AG20443 (cell line): ENCODE results near the gene TRAPPC12.

Experiments used
- DNase-seq: peaks from one replicate; pipeline ENCODE4 v3.0.0; 2012; ENCODE audit warnings: low spot score, mixed read lengths

TRAPPC12 gene

GRCh38 chr2:3468296-3468988 lies 88.9 kb downstream of the TRAPPC12 start:
- DNase-seq: no peak

- DNase-seq: no peak
Measured at GRCh38 chr2:3469486-3469885, 90.0 kb downstream of the TRAPPC12 start.

GRCh38 chr2:3470166-3470651 lies 90.7 kb downstream of the TRAPPC12 start:
- peak; percentile 91 for DNase-seq

GRCh38 chr2:3470856-3471737 lies 91.6 kb downstream of the TRAPPC12 start:
- DNase-seq: no peak

- no peak for DNase-seq
Measured at GRCh38 chr2:3472296-3472695, 92.8 kb downstream of the TRAPPC12 start.

- no peak for DNase-seq
Measured at GRCh38 chr2:3472966-3473365, 93.5 kb downstream of the TRAPPC12 start.

GRCh38 chr2:3475771-3476170 lies 96.3 kb downstream of the TRAPPC12 start:
- no peak for DNase-seq

- no peak for DNase-seq
Measured at GRCh38 chr2:3476321-3476984, 97.0 kb downstream of the TRAPPC12 start.

- DNase-seq: no peak
Measured at GRCh38 chr2:3476985-3477327, 97.5 kb downstream of the TRAPPC12 start.

- DNase-seq: no peak
Measured at GRCh38 chr2:3478846-3479385, 99.4 kb downstream of the TRAPPC12 start.

GRCh38 chr2:3479430-3480320 lies 100.2 kb downstream of the TRAPPC12 start:
- no peak for DNase-seq

GRCh38 chr2:3480352-3481010 lies 101.0 kb downstream of the TRAPPC12 start:
- no peak for DNase-seq

- DNase-seq: no peak
Measured at GRCh38 chr2:3481011-3481400, 101.5 kb downstream of the TRAPPC12 start.

GRCh38 chr2:3481736-3482362 lies 102.4 kb downstream of the TRAPPC12 start:
- no peak for DNase-seq

- no peak for DNase-seq
Measured at GRCh38 chr2:3482363-3482821, 102.9 kb downstream of the TRAPPC12 start.

GRCh38 chr2:3483227-3483985 lies 103.9 kb downstream of the TRAPPC12 start:
- peak; percentile 47 for DNase-seq

GRCh38 chr2:3483986-3484960 lies 104.8 kb downstream of the TRAPPC12 start:
- no peak for DNase-seq

- no peak for DNase-seq
Measured at GRCh38 chr2:3485166-3485565, 105.7 kb downstream of the TRAPPC12 start.
